Measurements from ENCODE around the gene HOXA13.

Gene HOXA13

DNA sequence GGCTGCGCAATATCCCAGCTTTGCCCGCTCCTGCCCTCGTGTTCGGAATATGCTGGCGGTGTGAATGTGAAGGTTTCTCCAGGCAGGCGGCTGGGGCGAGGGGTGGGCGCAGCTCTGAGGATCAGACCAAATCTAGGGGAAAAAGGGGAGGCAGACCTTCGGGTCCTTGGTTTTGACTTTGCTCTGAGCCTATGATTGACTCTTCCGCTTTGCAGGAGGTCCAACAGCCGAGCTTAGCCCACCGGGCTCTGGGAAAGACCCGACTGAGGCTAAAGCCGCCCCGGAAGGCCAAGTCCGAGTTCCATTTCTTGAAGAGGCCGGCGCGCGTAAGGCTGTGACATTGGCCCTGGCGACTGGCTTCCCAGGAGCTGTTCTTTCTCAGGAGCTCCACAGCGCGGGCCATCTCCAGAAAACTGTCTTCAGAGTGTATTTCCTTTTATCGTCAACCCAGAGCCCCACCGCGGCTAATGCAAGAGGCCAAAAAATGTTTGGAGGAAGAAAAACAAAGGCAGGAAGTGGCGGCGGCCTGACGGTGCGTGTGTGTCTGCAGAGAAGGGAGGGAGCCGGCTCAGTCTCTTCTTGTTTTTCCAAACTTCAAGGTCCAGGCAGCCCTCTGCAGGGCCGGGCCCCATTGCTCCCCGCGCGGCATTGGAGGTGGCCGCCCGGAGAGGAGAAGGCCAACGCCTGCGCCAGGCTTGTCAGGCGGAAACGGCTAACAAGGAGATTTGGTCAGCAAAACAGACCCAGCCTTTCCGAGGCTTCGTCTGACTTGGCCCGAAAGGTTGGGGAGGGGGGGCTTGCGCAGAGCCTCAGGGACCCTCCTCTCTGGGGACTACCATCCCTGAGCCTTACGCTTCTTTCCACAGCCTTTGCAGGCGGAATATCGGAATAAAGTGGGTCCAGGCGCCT is 11.3 kb downstream of the HOXA13 start:
- Histone ChIP-seq H3K79me2 (ENCODE audit: insufficient read depth, low read length) (no peaks in the 10 kb centered on the region), H3K36me3 (ENCODE audit: insufficient read depth, low read length) (no peaks in the 10 kb centered on the region), H3K9me2 (ENCODE audit: low read depth, low read length) (no peaks in the 10 kb centered on the region), H4K20me1 (ENCODE audit: insufficient read depth, low read length) (no peaks in the 10 kb centered on the region), H2AFZ (ENCODE audit: low read length) (no peak overlapping the region), H3K9ac (ENCODE audit: low read length) (no peak overlapping the region), H3K4me3 (ENCODE audit: low read depth, low read length, poor library complexity, severe bottlenecking) (no peak overlapping the region), H3K9me3 (ENCODE audit: low read length) (no peaks in the 10 kb centered on the region), H3K4me2 (ENCODE audit: low read length) (no peak overlapping the region), H3K27ac (ENCODE audit: low read depth, low read length, poor library complexity, severe bottlenecking) (no peak overlapping the region), H3F3A (ENCODE audit: insufficient read depth, low read length) (no peaks in the 10 kb centered on the region), H3K27me3 (ENCODE audit: insufficient read depth, low read length) (peaks cover 22% of the 10 kb centered on the region), H3K4me1 (ENCODE audit: insufficient read depth, low read length, severe bottlenecking) (peaks cover 18% of the 10 kb centered on the region)
- TF ChIP-seq EZH2 (IDR thresholded peaks at IDR 0.05; ENCODE audit: borderline replicate concordance, low read length): no peak
- TF ChIP-seq, protein P1, sequence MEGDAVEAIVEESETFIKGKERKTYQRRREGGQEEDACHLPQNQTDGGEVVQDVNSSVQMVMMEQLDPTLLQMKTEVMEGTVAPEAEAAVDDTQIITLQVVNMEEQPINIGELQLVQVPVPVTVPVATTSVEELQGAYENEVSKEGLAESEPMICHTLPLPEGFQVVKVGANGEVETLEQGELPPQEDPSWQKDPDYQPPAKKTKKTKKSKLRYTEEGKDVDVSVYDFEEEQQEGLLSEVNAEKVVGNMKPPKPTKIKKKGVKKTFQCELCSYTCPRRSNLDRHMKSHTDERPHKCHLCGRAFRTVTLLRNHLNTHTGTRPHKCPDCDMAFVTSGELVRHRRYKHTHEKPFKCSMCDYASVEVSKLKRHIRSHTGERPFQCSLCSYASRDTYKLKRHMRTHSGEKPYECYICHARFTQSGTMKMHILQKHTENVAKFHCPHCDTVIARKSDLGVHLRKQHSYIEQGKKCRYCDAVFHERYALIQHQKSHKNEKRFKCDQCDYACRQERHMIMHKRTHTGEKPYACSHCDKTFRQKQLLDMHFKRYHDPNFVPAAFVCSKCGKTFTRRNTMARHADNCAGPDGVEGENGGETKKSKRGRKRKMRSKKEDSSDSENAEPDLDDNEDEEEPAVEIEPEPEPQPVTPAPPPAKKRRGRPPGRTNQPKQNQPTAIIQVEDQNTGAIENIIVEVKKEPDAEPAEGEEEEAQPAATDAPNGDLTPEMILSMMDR (IDR thresholded peaks at IDR 0.05; ENCODE audit: low read length): no peak

DNA sequence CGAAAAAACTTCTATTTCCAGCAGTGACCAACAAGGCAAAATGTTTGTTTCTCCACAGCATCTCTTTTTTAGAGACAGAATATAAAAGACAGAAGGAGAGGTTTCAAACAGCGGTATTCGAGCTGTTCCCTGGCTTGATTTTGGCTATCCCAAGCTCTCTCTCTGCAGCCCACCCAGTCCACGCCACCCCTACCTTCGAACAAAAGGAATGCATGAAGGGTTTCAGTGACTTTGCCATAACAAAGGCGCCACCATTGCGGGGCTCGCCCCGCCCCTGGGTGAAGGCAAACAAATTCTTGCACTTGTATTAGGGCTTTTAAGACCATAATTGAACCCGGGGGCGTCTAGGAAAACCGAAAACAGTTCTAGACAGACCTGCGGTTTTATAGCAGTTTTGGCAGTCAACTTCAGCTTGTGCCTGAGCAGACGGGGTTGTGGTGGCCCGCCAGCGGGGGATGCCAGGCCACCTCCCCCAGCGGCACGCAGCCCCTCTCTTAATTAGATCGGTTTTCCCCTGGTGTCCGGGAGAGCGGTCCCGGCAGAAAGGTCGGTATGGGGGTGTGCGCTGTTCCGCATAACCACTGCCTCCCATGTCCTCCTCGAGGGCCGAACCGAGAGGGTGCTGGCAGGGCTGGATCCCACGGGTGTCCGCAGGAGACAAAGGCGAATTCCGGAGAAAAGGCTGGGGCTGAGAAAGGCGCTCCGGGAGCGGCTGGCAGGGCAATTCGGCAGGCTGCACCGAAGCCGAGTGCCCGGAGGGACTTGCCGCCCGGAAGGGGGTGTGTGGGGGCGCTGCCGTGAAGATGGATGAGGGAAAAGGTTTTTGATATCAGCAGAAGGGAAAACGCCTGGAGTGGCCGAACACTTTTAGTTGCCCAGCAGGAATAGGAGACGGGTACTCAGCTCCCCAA is 12.2 kb downstream of the HOXA13 start:
- H3K9me2 ChIP-seq (ENCODE audit: low read depth, low read length): no peaks in the 10 kb centered on the region
- TF ChIP-seq, protein P1 (IDR thresholded peaks at IDR 0.05; ENCODE audit: low read length): no peak
- TF ChIP-seq EZH2 (IDR thresholded peaks at IDR 0.05; ENCODE audit: borderline replicate concordance, low read length): no peak
- H3K27ac ChIP-seq (ENCODE audit: low read depth, low read length, poor library complexity, severe bottlenecking): no peak overlapping the region
- H3F3A ChIP-seq (ENCODE audit: insufficient read depth, low read length): no peaks in the 10 kb centered on the region
- H3K4me1 ChIP-seq (ENCODE audit: insufficient read depth, low read length, severe bottlenecking): peaks cover 17% of the 10 kb centered on the region
- no peaks in the 10 kb centered on the region for H3K9me3 ChIP-seq (ENCODE audit: low read length)
- no peak overlapping the region for H3K9ac ChIP-seq (ENCODE audit: low read length)
- no peaks in the 10 kb centered on the region for H3K79me2 ChIP-seq (ENCODE audit: insufficient read depth, low read length)
- H3K4me3 ChIP-seq (ENCODE audit: low read depth, low read length, poor library complexity, severe bottlenecking): no peak overlapping the region
- no peaks in the 10 kb centered on the region for H3K36me3 ChIP-seq (ENCODE audit: insufficient read depth, low read length)
- H3K4me2 ChIP-seq (ENCODE audit: low read length): no peak overlapping the region
- H2AFZ ChIP-seq (ENCODE audit: low read length): no peak overlapping the region
- H4K20me1 ChIP-seq (ENCODE audit: insufficient read depth, low read length): no peaks in the 10 kb centered on the region
- peaks cover 22% of the 10 kb centered on the region for H3K27me3 ChIP-seq (ENCODE audit: insufficient read depth, low read length)

DNA sequence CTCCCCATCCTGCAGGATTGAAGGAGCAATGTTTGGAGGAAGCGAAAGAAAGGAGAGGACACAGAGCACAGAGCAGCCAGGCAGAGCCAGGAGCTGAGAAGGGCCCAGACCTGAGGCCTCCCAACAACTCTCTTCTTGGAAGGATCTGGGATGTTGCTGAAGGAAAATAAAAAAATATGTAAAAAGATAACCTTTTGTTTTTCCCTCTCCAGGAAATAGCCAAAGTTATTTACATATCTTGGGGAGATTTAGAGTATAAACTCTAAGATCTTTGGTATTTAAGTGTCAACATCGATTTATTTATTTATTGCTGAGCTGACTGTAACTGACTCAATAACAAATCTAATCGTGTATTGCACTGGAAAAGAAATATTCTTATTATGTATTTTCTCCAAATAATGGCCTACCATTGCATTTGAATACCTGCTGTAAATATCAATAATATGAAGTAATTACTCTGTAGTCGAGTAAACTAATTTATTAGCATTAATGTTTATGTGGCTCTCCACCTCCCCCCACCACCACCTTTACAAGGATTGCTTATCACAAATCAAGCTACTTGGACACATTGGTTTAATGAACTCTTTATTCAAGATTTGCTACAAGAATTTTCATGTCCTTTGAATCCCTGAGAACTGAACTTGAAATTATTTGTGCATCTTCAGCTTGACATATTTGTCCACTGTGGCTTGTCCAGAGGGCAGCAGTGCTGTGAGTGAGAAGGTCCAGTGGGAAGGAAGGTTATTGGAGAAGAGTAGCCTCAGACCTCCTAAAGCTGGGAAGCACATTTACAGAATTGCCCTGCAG is 13.0 kb downstream of the HOXA13 start:
- no peak for TF ChIP-seq EZH2 (IDR thresholded peaks at IDR 0.05; ENCODE audit: borderline replicate concordance, low read length)
- TF ChIP-seq, protein P1 (IDR thresholded peaks at IDR 0.05; ENCODE audit: low read length): no peak
- H3K4me3 ChIP-seq (ENCODE audit: low read depth, low read length, poor library complexity, severe bottlenecking): no peak overlapping the region
- H3K79me2 ChIP-seq (ENCODE audit: insufficient read depth, low read length): no peaks in the 10 kb centered on the region
- H4K20me1 ChIP-seq (ENCODE audit: insufficient read depth, low read length): no peaks in the 10 kb centered on the region
- no peaks in the 10 kb centered on the region for H3K36me3 ChIP-seq (ENCODE audit: insufficient read depth, low read length)
- H3K9me3 ChIP-seq (ENCODE audit: low read length): no peaks in the 10 kb centered on the region
- H3F3A ChIP-seq (ENCODE audit: insufficient read depth, low read length): no peaks in the 10 kb centered on the region
- peaks cover 16% of the 10 kb centered on the region for H3K4me1 ChIP-seq (ENCODE audit: insufficient read depth, low read length, severe bottlenecking)
- no peak overlapping the region for H3K27ac ChIP-seq (ENCODE audit: low read depth, low read length, poor library complexity, severe bottlenecking)
- no peak overlapping the region for H3K4me2 ChIP-seq (ENCODE audit: low read length)
- no peak overlapping the region for H2AFZ ChIP-seq (ENCODE audit: low read length)
- no peak overlapping the region for H3K9ac ChIP-seq (ENCODE audit: low read length)
- peaks cover 22% of the 10 kb centered on the region for H3K27me3 ChIP-seq (ENCODE audit: insufficient read depth, low read length)
- no peaks in the 10 kb centered on the region for H3K9me2 ChIP-seq (ENCODE audit: low read depth, low read length)

All from OCI-LY1 (cell line).